GM12878 (cell line): ENCODE measurements around the gene ZC3H6. TPM values are rescaled to one million over a fixed set of nuclear protein-coding genes. Genes with fewer than 3 reads are reported as not detected.
"Not testable (repeated sequence)": the region's sequence is repeated elsewhere in the genome, so short reads cannot be mapped to it uniquely, and the experiment has no call there.

Experiments used
- ATAC-seq: fragments of 200-7000 bp; cut with Tn5 transposase; 3 replicates; pipeline ENCODE4 v1.9.1; 2020; ENCODE audit warnings: mild to moderate bottlenecking, moderate library complexity
- BruUV-seq: library from RNA; stranded (reverse); fragments of 400-500 nt; replicated peaks from 2 replicates; lab custom pipeline; 2021; lab: Mats Ljungman, UMichigan
- CTCF ChIA-PET: fragments of 300-600 bp; sonication (Branson Sonifier 250); formaldehyde crosslinking; extraction: SDS; loops from one replicate; lab custom pipeline; 2021; ENCODE audit warnings: inconsistent platforms; lab: Yijun Ruan, JAX
- POLR2A ChIA-PET: fragments of 350-600 bp; formaldehyde crosslinking; extraction: SDS; loops from one replicate; lab custom pipeline; 2021; ENCODE audit warnings: inconsistent platforms; lab: Charles Lee
- RAD21 ChIA-PET: fragments of 300-600 bp; sonication (Branson Sonifier 250); formaldehyde crosslinking; loops from one replicate; lab custom pipeline; 2023; ENCODE audit warnings: antibody characterized with exemption; ENCODE audit not compliant: unreplicated experiment; lab: Charles Lee
- SMC1A ChIA-PET: fragments of 300-600 bp; sonication (Branson Sonifier 250); formaldehyde crosslinking; loops from one replicate; lab custom pipeline; 2023; ENCODE audit not compliant: unreplicated experiment, uncharacterized antibody; lab: Charles Lee
- DNase-seq: peaks from one replicate; pipeline ENCODE4 v3.0.0-alpha.2; 2011; ENCODE audit warnings: low read depth, low spot score
- FAIRE-seq: peaks from 3 replicates; lab custom pipeline; 2011; peaks lifted over from hg19 to GRCh38; lab: Jason Lieb, UNC
- H2AFZ ChIP-seq: 2 replicates; pipeline ENCODE4 v1.6.0; 2011; ENCODE audit warnings: low read depth, low read length, control low read depth; ENCODE audit not compliant: control insufficient read depth
- H3K27ac ChIP-seq: 2 replicates; pipeline ENCODE4 v1.5.1; 2011; ENCODE audit warnings: control low read depth; ENCODE audit not compliant: control insufficient read depth, insufficient read depth
- H3K27me3 ChIP-seq, 2 experiments: replicated peaks in 1 of 2; 2 replicates each; pipeline versions ENCODE4 v1.6.0 to v1.6.1; 2011; ENCODE audit warnings: low read length in 1 of 2; ENCODE audit not compliant: control insufficient read depth in 2 of 2, insufficient read depth in 2 of 2
- H3K36me3 ChIP-seq, 2 experiments: 2 replicates each; pipeline ENCODE4 v1.5.1; 2011; ENCODE audit warnings: low read length in 1 of 2; ENCODE audit not compliant: control insufficient read depth in 2 of 2, insufficient read depth in 2 of 2
- H3K4me1 ChIP-seq: 2 replicates; pipeline ENCODE4 v1.6.1; 2011; ENCODE audit warnings: mild to moderate bottlenecking, low read length, moderate library complexity, mixed read lengths; ENCODE audit not compliant: control insufficient read depth, insufficient read depth
- H3K4me2 ChIP-seq: 2 replicates; pipeline ENCODE4 v1.6.0; 2011; ENCODE audit warnings: control low read depth; ENCODE audit not compliant: control insufficient read depth, insufficient read depth
- H3K4me3 ChIP-seq: fragments of 200-600 bp; sonication (generic); 2 replicates; pipeline ENCODE4 v1.5.1; 2016
- H3K79me2 ChIP-seq: 2 replicates; pipeline ENCODE4 v1.6.0; 2011; ENCODE audit warnings: low read length; ENCODE audit not compliant: control insufficient read depth, insufficient read depth
- H3K9ac ChIP-seq: 2 replicates; pipeline ENCODE4 v1.8.0; 2011; ENCODE audit warnings: low read length, control low read depth, mixed read lengths; ENCODE audit not compliant: control insufficient read depth, insufficient read depth
- H3K9me3 ChIP-seq: replicated peaks from 3 replicates; pipeline ENCODE4 v1.5.1; 2011; ENCODE audit warnings: mild to moderate bottlenecking, low read length; ENCODE audit not compliant: control insufficient read depth, insufficient read depth
- H4K20me1 ChIP-seq: 2 replicates; pipeline ENCODE4 v1.6.0; 2011; ENCODE audit not compliant: control insufficient read depth, insufficient read depth
- WGBS: methylation state at CpG from one replicate; pipeline ENCODE4 v1.1.6; 2016; ENCODE audit warnings: low lambda C conversion rate; ENCODE audit not compliant: insufficient replicate concordance, insufficient coverage; ENCODE audit errors: missing lambda C conversion rate; 5-methylcytosine and 5-hydroxymethylcytosine counted together
- in situ Hi-C: fragments of 300-500 bp; cut with MboI; formaldehyde crosslinking; loops from 9 replicates; pipeline ENCODE4 v1.14.3; 2018; ENCODE audit warnings: mixed read lengths
- intact Hi-C: fragments of 100-400 bp; cut with micrococcal nuclease; formaldehyde crosslinking; loops from one replicate; pipeline ENCODE4 v1.14.2; 2022; ENCODE audit not compliant: unreplicated experiment
- polyA plus RNA-seq, 11 experiments: library from polyadenylated mRNA; depleted of rRNA in 4 of 11; unstranded in 6 of 11; stranded (reverse) in 5 of 11; fragments of >200 nt; fragmentation: Nextera tagmentation in 4 of 11; fragmentation: Illumina TruSeq in 1 of 11; extraction: Ambion mirVana in 4 of 11; extraction: Trizol in 1 of 11; gene quantifications; 1 replicate in 1 of 11; 2 replicates in 10 of 11; pipeline versions ENCODE4 v1.2.1 to v1.2.3, GENCODE V29; 2011 to 2016; ENCODE audit warnings: inconsistent platforms in 2 of 11, missing spikeins in 2 of 11, low read depth in 1 of 11
- total RNA-seq, 4 experiments: library from RNA; depleted of rRNA in 3 of 4; stranded (reverse); fragments of >200 nt in 3 of 4; fragmentation: Illumina TruSeq in 1 of 4; extraction: Trizol in 1 of 4; gene quantifications; 2 replicates each; pipeline versions ENCODE4 v1.2.1 to v1.2.3, GENCODE V29; 2013 to 2021

ZC3H6 gene
- total and polyA plus RNA-seq, 10 of the 15 experiments (the other 5 are each of a cell fraction or from before 2014, with no cell fraction given): 0.53 to 4.7 (median 1.9) TPM

DNA sequence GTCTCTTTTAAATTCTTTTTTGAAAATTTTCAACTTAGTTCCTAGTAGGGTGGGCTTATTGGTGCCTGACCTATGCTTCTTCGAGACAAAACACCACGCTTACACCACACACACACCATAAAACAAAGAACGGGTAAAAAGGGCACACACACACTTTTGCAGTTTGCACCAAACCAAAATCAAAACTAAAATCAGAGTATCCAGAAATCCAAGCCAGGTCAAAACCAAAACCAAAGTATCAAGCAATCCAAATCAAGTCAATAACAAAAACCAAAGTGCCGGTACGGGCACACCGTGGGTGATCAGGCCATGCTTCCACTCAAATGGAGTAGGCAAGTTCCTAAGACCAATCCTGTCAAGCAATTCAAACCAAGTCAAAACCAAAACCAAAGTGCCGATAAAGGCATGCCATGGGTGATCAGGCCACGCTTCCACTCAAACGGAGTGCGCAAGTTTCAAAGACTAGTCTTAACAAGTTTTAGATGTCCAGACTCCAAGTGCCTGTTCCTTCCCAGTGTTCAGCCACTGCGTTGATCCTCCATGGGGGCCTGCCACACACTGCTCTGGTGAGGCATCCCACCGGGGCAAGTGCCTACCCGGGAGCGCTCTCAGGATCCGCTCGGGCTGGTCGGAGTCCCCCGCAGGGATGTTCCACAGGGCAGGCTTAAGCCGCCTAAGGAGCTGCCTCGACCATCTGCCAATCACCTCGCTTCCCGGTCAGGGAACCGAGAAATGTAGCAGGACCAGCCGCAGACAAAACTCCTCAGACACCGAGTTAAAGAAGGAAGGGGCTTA is 77.6 kb downstream of the ZC3H6 start:
- H3K4me2 ChIP-seq, RAD21 ChIA-PET, CTCF ChIA-PET, H3K36me3 ChIP-seq, H4K20me1 ChIP-seq, H2AFZ ChIP-seq, FAIRE-seq, H3K27ac ChIP-seq, intact Hi-C loops, H3K4me3 ChIP-seq, POLR2A ChIA-PET, BruUV-seq, H3K79me2 ChIP-seq, ATAC-seq, H3K27me3 ChIP-seq, in situ Hi-C loops, H3K4me1 ChIP-seq, H3K9me3 ChIP-seq, DNase-seq, H3K9ac ChIP-seq, SMC1A ChIA-PET: not testable (repeated sequence)
- WGBS: 93% methylated on average over 15 of the region's 25 CpGs

DNA sequence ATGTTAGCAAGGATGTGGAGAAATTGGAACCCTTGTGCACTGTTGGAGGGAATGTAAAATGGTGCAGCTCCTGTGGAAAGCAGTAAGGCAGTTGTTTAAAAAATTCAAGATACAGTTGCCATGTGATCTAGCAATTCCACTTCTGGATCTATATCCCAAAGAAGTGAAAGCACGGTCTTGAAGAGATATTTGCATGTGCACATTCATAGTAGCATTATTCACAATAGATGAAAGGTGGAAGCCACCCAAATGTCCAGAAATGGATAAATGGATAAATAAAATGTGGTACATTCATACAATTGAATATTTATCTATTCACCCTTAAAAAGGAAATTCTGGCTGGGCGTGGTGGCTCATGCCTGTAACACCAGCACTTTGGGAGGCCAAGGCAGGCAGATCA is 78.9 kb downstream of the ZC3H6 start:
- POLR2A ChIA-PET, H3K4me2 ChIP-seq, H4K20me1 ChIP-seq, in situ Hi-C loops, H3K4me1 ChIP-seq, FAIRE-seq, DNase-seq, ATAC-seq, CTCF ChIA-PET, H3K9ac ChIP-seq, RAD21 ChIA-PET, H3K9me3 ChIP-seq, H3K27ac ChIP-seq, H3K79me2 ChIP-seq, SMC1A ChIA-PET, H3K4me3 ChIP-seq, H3K36me3 ChIP-seq, H3K27me3 ChIP-seq, BruUV-seq, intact Hi-C loops, H2AFZ ChIP-seq: not testable (repeated sequence)
- 32% methylated on average over 2 of the region's 2 CpGs for WGBS

DNA sequence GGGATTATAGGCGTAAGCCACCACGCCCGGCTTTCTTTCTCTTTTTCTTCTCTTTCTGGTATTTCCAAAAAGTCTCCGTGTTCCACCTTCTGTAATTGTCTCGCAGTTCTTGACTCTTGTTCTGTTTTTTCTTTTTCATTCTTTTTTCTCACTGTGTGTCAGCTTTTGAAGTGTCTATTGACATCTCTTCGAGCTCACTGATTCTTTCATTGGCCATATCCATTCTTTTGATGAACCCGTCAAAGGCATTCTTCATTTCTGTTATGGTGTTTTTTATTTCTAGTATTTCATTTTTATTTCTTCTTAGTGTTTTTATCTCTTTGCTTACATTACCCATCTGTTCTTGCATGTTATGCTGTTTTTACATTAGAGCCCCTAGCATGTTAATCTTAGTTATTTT is 84.7 kb downstream of the ZC3H6 start:
- H4K20me1 ChIP-seq, FAIRE-seq, H3K27ac ChIP-seq, ATAC-seq, H3K36me3 ChIP-seq, H3K4me3 ChIP-seq, RAD21 ChIA-PET, H2AFZ ChIP-seq, H3K9ac ChIP-seq, in situ Hi-C loops, H3K4me2 ChIP-seq, BruUV-seq, SMC1A ChIA-PET, H3K4me1 ChIP-seq, H3K27me3 ChIP-seq, DNase-seq, H3K9me3 ChIP-seq, CTCF ChIA-PET, POLR2A ChIA-PET, H3K79me2 ChIP-seq, intact Hi-C loops: not testable (repeated sequence)
- WGBS: 82% methylated on average over 7 of the region's 7 CpGs
